Natural killer cell treated with Interleukin-12 subunit alpha and Interleukin-12 subunit beta and Interleukin-15 and Interleukin-18, amount 100 ng/mL, for 72 hours (primary cell): ENCODE results near the gene HID1. TPM values are rescaled to one million over a fixed set of nuclear protein-coding genes. Genes with fewer than 3 reads are reported as not detected.
A peak's percentile ranks its signal among the peaks of the same experiment; 100 is the strongest.
"Not testable (repeated sequence)": the region's sequence is repeated elsewhere in the genome, so short reads cannot be mapped to it uniquely, and the experiment has no call there.

ENCODE experiments used
- ATAC-seq, 2 donors: fragments of 150-1000 bp; cut with Tn5 transposase in 1 of 2; sonication (Bioruptor Pico), chemical (Tn5 transposase) in 1 of 2; 2 replicates each; pipeline ENCODE4 v1.10.0; 2021
- DNase-seq: peaks from one replicate; pipeline ENCODE4 v3.0.0; 2022; ENCODE audit warnings: low spot score
- H3K27ac Mint-ChIP-seq, 2 donors: 1 replicate in 1 of 2; 2 replicates in 1 of 2; pipeline ENCODE4 v1.8.0; 2022; ENCODE audit warnings: mixed read lengths in 2 of 2, mild to moderate bottlenecking in 1 of 2, moderate library complexity in 1 of 2
- H3K27me3 Mint-ChIP-seq, 2 donors: 1 replicate in 1 of 2; 2 replicates in 1 of 2; pipeline ENCODE4 v1.8.0; 2022; ENCODE audit warnings: mixed read lengths in 2 of 2
- H3K36me3 Mint-ChIP-seq: one replicate; pipeline ENCODE4 v1.8.0; 2022; ENCODE audit warnings: mixed read lengths
- H3K4me1 Mint-ChIP-seq, 2 donors: 1 replicate in 1 of 2; 2 replicates in 1 of 2; pipeline ENCODE4 v1.8.0; 2022; ENCODE audit warnings: low read depth in 2 of 2, mixed read lengths in 2 of 2, mild to moderate bottlenecking in 1 of 2
- H3K4me3 Mint-ChIP-seq: one replicate; pipeline ENCODE4 v1.8.0; 2022; ENCODE audit warnings: mixed read lengths
- H3K9me3 Mint-ChIP-seq: 2 replicates; pipeline ENCODE4 v1.8.0; 2022; ENCODE audit warnings: mixed read lengths
- total RNA-seq, 2 donors: library from RNA; stranded (reverse); gene quantifications; one replicate each; pipeline ENCODE4 v1.2.3, GENCODE V29; 2022

Gene HID1
- total RNA-seq, 2 donors from 2014 or later, result 0.47 to 0.83 TPM

DNA sequence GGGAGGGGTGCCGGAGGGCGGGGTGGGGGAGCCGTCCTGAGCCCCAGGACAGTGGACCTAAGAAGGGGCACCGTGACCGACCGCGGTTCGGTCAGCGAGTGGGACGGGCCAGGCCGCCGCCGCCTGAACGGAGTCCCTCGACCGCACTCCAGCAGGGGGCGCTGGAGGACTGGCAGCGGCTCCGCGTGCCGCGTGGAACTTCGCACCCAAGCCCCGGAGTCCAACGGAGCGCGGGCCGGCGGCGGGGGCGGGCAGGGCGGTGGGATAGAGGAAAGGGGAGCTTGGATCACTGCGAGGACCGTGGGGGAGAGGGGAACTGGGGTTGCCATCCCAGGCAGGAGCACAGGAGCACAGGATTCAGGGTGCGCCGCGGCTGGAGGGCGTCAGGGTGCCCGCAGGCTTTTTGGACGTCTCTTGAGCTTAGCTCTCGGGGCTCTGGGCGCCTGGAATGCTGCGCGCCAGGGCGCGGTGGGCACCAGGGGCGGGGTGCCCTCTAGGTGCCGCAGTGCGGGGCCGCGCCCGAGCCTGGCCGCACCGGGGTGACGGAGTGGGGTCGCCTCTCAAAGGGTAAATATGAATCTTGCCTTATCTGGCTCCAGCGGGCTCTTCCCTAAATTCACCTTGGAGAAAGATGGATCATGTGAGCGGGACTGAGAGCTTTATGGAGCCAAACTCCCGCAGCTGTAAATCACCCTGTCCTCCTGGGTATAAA, 48.9 kb downstream of the HID1 start:
- Mint-ChIP-seq H3K9me3 (no peaks in the 10 kb centered on the region), H3K27ac (no peak overlapping the region), H3K27me3 (peaks cover 16 to 32% of the 10 kb centered on the region in 2 donors), H3K36me3 (no peaks in the 10 kb centered on the region), H3K4me1 (peaks cover 0 to 5% of the 10 kb centered on the region in 2 donors), H3K4me3 (peak overlapping the region; percentile 58)
- DNase-seq, result peak; percentile 74
- ATAC-seq, result peak; percentile 72 to 81

DNA sequence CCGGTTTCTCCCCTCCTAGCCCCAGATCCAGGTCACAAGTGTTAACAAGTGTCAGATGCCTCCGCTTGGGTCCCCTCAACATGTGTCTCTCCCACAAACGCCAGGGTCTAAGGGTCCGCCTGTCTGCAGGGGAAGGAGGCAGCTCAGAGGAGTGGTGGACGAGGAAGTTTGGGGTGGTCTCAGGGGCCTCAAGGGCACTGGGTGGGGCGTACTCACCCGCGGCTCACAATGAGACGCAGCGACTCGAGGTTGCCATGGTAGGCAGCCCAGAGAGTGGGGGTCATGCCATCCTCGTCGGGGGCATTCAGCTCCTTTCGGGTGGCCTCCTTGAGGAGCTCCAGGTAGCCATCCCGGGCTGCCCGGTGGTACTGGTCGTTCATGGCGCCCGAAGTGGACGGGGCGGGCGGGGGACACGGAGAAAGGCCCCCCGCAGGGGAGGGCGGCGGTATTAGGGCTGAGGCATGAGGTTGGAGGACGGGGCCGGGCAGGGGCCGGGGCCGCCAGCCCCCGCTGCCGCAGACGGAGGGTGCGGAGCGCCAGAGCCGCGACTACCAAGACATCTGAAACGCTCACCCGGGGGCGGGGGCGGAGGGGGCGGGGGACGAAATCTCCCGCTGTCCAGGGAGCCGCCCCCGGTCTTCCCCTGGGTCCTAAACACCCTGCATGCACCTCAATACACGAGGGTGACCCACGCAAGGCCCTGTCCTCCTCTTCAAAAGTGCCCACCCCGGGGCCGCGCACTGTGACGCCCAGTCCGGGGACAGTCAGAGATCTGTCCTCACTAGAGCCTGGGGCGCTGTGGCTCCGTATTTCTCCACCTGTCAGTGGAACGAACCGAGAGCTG, 49.6 kb downstream of the HID1 start, which contains the start of gene USH1G:
USH1G (minus strand) TSS at position 562 of the 844 bp plus-strand sequence; CDS start at position 380, 182 bp downstream.
- no peak within 1 kb of the TSS for H3K27ac Mint-ChIP-seq
- H3K4me1 Mint-ChIP-seq, result peaks cover 0 to 5% of the 10 kb centered on the region in 2 donors
- H3K4me3 Mint-ChIP-seq, result peak within 1 kb of the TSS; percentile 58
- no peaks in the 10 kb centered on the region for H3K36me3 Mint-ChIP-seq
- DNase-seq (no peak), ATAC-seq (peak; percentile 31 to 56)
- no peaks in the 10 kb centered on the region for H3K9me3 Mint-ChIP-seq
- peaks cover 16 to 32% of the 10 kb centered on the region in 2 donors for H3K27me3 Mint-ChIP-seq

DNA sequence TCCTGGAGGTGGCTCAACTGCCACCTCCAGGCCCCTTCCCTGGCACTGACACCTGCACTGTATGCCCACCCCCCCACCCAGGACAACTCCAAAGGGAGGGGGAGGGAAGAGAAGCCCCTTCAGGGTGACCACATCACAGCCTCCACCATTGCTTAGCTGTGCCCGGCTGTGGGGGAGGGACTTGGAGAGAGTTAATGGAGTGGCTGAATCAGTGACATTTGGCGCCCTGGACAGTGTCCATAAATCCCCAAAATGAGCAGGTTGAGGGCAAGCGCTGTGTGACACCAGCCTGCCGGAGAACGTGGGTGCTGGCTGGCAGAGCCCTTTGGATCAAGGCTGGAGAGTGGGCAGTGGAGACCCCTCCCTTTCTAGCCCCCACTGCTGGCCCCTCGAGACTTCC, 50.4 kb downstream of the HID1 start:
- H3K4me3 Mint-ChIP-seq, result no peak overlapping the region
- no peak overlapping the region for H3K27ac Mint-ChIP-seq
- H3K4me1 Mint-ChIP-seq, result peaks cover 0 to 5% of the 10 kb centered on the region in 2 donors
- no peak for DNase-seq
- peaks cover 16 to 28% of the 10 kb centered on the region in 2 donors for H3K27me3 Mint-ChIP-seq
- no peaks in the 10 kb centered on the region for H3K36me3 Mint-ChIP-seq
- no peaks in the 10 kb centered on the region for H3K9me3 Mint-ChIP-seq
- ATAC-seq, result no peak

DNA sequence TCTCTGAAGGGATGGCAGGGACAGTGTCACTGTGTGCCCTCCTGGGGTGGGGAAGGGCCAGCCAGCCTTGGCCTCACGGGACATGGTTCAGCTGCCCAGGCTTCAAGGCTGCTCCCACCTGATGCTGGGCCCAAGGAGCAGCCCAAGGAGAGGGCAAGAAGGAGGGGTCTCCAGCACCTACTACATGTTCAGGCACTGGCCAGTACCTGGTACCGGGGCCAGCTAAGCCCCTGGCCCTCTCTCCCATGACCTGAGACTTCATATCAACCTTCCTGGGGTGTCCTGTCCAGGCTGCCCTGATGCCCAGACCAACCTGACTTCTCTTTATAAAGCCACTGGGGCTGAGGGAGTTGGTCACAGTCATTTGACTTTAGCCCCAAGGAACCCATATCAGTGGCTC, 50.8 kb downstream of the HID1 start:
- ATAC-seq, result no peak
- H3K27me3 Mint-ChIP-seq, result peaks cover 16 to 31% of the 10 kb centered on the region in 2 donors

DNA sequence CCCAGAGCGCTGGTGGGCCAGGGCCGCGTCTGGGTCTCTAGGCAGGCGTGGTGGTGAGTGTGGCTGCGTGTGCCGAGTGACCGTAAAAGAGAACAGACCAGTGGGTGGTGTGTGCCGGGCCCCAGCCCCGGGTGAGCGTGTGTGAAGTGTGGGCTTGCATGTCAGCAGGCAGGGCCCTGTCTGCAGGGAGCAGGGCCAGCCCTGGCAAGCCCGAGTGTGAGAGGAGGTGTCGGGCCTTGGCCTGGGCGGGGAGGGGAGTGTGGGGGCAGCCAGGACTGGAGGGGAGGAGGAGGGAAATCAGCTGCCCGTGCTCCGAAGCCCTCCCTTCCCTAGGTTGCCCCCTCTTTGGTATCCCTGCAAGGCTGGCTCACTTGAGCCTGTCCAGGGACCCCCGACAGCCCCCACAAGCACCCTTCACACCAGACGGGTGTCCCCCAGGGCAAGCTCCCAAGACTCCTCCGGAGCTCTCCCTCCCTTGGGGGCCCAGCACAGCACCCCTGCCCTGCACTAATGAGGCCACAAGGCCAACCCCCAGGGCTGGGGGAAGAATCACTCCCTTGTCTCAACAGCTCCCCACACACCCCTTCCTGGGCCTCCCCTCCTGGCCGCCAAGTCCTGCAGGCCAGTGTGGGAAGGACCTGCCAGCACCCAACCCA, 51.4 kb downstream of the HID1 start:
- Mint-ChIP-seq H3K4me3 (no peak overlapping the region), H3K4me1 (peaks cover 0 to 5% of the 10 kb centered on the region in 2 donors), H3K27ac (no peak overlapping the region), H3K27me3 (peaks cover 14 to 32% of the 10 kb centered on the region in 2 donors), H3K9me3 (no peaks in the 10 kb centered on the region), H3K36me3 (no peaks in the 10 kb centered on the region)
- no peak for ATAC-seq
- DNase-seq, result no peak

More for the DNA sequence above, 50.8 kb downstream of the HID1 start:
- Mint-ChIP-seq H3K36me3 (no peaks in the 10 kb centered on the region), H3K4me1 (peaks cover 0 to 5% of the 10 kb centered on the region in 2 donors), H3K27ac (no peak overlapping the region), H3K9me3 (no peaks in the 10 kb centered on the region), H3K4me3 (no peak overlapping the region)
- DNase-seq, result no peak

DNA sequence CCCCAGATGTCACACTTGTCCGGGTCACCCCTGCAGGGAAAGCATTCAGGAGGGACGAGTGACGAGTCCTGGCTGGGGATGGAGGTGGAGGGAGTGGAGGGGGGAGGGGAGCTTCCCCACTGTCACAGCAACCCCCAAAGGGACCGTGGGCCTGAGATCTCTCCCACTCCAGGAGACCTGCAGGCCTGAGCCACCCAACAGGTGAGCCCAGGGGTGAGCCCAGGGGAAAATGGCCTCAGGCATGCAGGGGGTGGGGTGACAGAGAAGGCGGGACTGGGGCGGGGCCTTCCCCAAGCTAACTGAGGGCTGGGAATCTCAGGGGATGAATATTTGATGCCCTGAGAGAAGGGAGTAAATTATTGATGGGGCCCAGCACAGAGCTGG, 51.9 kb downstream of the HID1 start:
- H3K27me3 Mint-ChIP-seq, result peaks cover 15 to 31% of the 10 kb centered on the region in 2 donors
- no peaks in the 10 kb centered on the region for H3K36me3 Mint-ChIP-seq
- H3K27ac Mint-ChIP-seq, result no peak overlapping the region
- peaks cover 0 to 5% of the 10 kb centered on the region in 2 donors for H3K4me1 Mint-ChIP-seq
- ATAC-seq (no peak), DNase-seq (no peak)
- H3K4me3 Mint-ChIP-seq, result no peak overlapping the region
- no peaks in the 10 kb centered on the region for H3K9me3 Mint-ChIP-seq

DNA sequence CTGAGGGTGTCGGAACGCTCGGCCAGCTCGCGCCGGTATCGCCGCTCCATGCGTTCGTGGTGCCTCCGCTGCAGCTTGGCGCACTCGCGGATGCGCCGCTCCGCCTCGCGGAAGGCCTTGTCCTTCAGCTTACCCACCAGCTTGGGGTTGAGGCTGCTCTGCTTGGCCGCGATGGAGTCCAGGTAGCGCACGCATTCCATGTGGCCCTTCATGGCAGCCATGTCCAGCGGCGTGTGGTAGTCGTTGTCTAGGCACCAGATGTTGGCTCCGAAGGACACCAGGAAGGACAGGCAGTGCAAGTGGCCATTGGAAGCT, 52.3 kb downstream of the HID1 start:
- Mint-ChIP-seq H3K27ac (no peak overlapping the region), H3K36me3 (no peaks in the 10 kb centered on the region), H3K9me3 (no peaks in the 10 kb centered on the region), H3K4me1 (peaks cover 0 to 5% of the 10 kb centered on the region in 2 donors), H3K27me3 (peaks cover 12 to 27% of the 10 kb centered on the region in 2 donors), H3K4me3 (no peak overlapping the region)
- DNase-seq, result no peak
- no peak for ATAC-seq

DNA sequence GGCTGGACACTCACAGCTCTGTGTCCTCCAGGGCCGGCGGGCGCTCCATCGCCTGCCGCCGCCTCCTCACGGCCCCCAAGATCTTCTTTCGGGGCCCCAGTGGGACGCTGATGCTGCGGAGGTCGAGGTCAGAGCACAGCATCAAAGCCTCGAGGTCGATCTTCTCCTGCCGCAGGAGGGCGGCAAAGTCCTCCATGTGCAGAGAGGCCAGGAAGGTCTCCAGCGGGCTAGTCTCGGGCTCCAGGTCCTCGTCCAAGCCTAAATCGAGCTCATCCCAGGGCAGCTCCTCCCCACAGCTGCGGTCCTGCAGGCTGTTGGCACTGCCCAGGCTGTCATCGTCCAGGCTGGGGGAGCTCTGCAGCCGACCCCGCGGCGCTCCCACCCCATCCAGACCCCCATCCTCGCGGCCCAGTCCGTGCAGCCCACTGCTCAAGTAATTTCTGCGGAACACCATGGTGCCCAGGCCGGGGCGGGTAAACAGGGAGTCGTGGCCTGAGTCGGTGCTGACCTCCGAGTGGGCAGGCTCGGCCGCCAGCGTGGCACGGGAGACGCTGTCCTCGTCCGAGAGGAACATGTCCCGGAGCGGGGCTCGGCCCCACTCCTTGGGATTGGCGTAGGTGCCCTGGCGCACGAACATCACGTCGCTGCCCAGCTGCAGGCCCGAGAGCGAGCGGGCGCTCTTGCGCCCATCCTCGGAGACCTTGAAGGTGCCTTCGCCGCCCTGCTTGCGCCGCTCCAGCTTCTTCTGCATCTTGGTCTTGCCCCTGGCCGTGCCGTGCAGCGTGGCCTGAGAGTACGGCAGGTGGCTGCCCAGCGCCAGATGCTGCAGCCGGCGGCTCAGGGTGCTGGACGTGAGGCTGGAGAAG, 52.9 kb downstream of the HID1 start:
- ATAC-seq, result peak in 1 of 2 donors; percentile 29
- peaks cover 7 to 24% of the 10 kb centered on the region in 2 donors for H3K27me3 Mint-ChIP-seq
- no peaks in the 10 kb centered on the region for H3K36me3 Mint-ChIP-seq
- H3K4me3 Mint-ChIP-seq, result no peak overlapping the region
- DNase-seq, result no peak
- peaks cover 0 to 5% of the 10 kb centered on the region in 2 donors for H3K4me1 Mint-ChIP-seq
- H3K27ac Mint-ChIP-seq, result no peak overlapping the region
- no peaks in the 10 kb centered on the region for H3K9me3 Mint-ChIP-seq

DNA sequence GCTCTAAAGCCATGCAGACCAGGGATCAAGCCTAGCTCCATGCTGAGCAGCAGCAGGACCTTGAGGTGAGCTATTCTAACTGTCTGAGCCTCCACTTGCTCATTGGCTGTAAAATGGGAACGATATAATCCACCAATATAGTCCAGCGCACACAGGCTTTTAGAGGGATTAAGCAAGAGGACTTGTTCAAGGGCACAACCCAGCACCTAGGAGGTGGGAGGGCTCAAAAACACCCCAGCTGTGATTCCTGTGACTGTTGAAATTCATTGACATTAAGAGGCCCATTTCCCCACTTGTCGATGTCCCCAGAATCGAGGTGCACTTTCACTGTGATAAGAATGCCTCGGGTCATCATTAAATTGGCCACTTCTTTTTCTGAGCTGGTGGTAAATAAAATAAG, 53.7 kb downstream of the HID1 start:
- ATAC-seq (no peak), DNase-seq (no peak)
- H3K9me3 Mint-ChIP-seq, result no peaks in the 10 kb centered on the region
- peaks cover 0 to 3% of the 10 kb centered on the region in 2 donors for H3K4me1 Mint-ChIP-seq
- no peak overlapping the region for H3K27ac Mint-ChIP-seq
- H3K4me3 Mint-ChIP-seq, result no peak overlapping the region
- H3K27me3 Mint-ChIP-seq, result peaks cover 7 to 21% of the 10 kb centered on the region in 2 donors
- H3K36me3 Mint-ChIP-seq, result no peaks in the 10 kb centered on the region

DNA sequence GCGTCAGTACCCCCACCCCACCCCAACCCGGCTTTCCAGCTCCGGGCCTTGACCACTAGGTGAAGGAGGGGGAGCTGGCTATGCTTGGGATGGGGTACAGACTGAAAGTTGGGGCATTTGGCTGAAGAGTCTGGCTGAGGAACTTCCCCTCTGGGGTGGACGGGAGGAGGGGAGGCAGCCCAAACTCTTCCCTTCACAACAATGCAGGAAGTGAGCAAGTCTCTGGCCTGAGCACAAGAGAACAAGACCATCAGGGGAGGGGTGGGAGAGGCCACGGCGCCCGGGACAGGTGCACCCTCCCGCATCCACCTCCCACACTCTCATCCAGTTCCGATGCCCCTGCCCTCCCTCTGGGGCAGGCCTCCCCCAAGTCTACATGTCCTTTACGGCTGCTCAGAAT, 55.1 kb downstream of the HID1 start:
- H3K9me3 Mint-ChIP-seq, result no peaks in the 10 kb centered on the region

DNA sequence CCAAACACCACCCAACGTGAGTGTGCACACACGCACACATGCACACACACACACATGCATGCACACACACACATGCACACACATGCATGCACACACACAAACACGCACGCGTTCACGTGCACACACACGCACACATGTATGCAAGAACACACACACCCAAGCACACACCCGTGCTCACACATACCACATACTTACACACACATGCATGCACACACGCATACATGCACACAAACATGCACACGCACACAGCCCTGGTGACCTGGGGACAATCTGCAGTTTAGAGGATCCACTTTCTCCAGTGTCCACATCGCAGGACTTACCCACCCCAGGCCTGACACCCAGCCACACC, 55.7 kb downstream of the HID1 start:
- no peaks in the 10 kb centered on the region for H3K9me3 Mint-ChIP-seq
- H3K27ac Mint-ChIP-seq, result no peak overlapping the region
- no peak for DNase-seq
- ATAC-seq, result no peak
- H3K27me3 Mint-ChIP-seq, result peaks cover 7 to 17% of the 10 kb centered on the region in 2 donors
- H3K4me1 Mint-ChIP-seq, result no peaks in the 10 kb centered on the region
- no peak overlapping the region for H3K4me3 Mint-ChIP-seq
- H3K36me3 Mint-ChIP-seq, result no peaks in the 10 kb centered on the region

More for the DNA sequence above, 55.1 kb downstream of the HID1 start:
- no peaks in the 10 kb centered on the region for H3K36me3 Mint-ChIP-seq
- peaks cover 7 to 19% of the 10 kb centered on the region in 2 donors for H3K27me3 Mint-ChIP-seq
- H3K27ac Mint-ChIP-seq, result no peak overlapping the region
- DNase-seq, result no peak
- H3K4me1 Mint-ChIP-seq, result peaks cover 0 to under 1% of the 10 kb centered on the region in 2 donors
- H3K4me3 Mint-ChIP-seq, result no peak overlapping the region
- no peak for ATAC-seq

DNA sequence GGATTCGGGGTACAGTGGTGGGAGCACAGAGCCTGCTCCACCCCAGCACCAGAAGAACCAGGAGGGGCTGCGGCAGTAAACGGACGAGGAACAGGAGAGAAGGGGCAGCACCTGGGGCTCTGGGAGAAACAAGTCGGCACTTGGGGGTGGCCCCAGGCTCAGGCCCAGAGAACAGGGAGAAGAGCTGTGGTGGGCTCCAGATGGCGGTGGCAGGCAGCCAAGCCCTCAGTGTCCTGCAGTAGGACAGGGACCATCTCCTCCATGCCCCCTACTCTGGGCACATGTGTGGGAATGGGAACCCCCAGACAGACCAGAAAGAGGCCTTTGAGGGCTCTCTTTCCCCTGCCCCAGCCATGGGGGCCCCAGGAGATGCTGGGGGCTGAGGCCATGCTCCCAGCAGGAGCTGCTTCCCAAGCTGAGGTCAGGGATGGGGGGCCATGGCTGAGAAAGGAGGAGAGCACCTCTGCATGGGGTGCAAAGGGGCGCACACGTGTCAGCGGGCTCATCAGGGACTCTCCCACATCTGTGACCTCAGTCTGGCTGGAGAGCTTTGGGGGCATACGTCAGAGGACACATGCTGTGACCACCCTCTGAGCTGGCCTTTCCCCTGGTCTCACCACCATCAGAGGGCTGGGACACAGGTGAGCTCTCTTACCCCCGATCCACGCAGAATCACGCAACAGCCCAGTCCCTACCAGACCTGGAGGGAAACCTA, 56.3 kb downstream of the HID1 start:
- Mint-ChIP-seq H3K36me3 (no peaks in the 10 kb centered on the region), H3K27ac (no peak overlapping the region), H3K27me3 (peaks cover 7 to 17% of the 10 kb centered on the region in 2 donors), H3K4me1 (no peaks in the 10 kb centered on the region), H3K9me3 (no peaks in the 10 kb centered on the region), H3K4me3 (no peak overlapping the region)
- ATAC-seq, result no peak
- DNase-seq, result no peak

DNA sequence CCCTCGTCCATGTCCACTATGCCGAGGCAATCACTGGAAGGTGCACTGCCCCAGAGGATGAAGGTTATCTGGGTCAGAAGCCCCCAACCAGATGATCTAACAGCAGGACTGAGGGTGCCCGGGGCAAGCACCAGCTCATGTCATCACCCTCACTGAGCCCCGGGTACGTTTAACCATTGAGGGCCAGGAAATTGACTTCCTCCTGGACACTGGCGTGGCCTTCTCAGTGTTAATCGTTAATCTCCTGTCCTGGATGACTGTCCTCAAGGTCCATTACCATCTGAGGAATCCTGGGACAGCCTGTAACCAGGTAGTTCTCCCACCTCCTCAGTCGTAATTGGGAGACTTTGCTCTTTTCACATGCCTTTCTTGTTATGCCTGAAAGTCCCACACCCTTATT, 61.1 kb downstream of the HID1 start:
- not testable (repeated sequence) for H3K27me3 Mint-ChIP-seq, H3K4me1 Mint-ChIP-seq, H3K4me3 Mint-ChIP-seq, ATAC-seq, H3K9me3 Mint-ChIP-seq, DNase-seq, H3K36me3 Mint-ChIP-seq, H3K27ac Mint-ChIP-seq
